Activated CD8-positive, alpha-beta memory T cell treated with anti-CD3 and anti-CD28 coated beads for 48 hours (primary cell): Measurements from ENCODE around the gene ATP11C.
"Not testable (repeated sequence)": the region's sequence is repeated elsewhere in the genome, so short reads cannot be mapped to it uniquely, and the experiment has no call there.

Source experiments
- DNase-seq, 3 experiments: peaks; one replicate each; pipeline ENCODE4 v3.0.0-alpha.2; 2020; ENCODE audit warnings: low read depth in 2 of 3, low spot score in 2 of 3

ATP11C gene

GRCh38 chrX:139862208-139862607 is 70.6 kb downstream of the ATP11C start:
- no peak for DNase-seq

GRCh38 chrX:139856826-139857225 is 76.0 kb downstream of the ATP11C start:
- DNase-seq: not testable (repeated sequence)

- DNase-seq: no peak
Measured at GRCh38 chrX:139851730-139852129, 81.1 kb downstream of the ATP11C start.

- no peak for DNase-seq
Measured at GRCh38 chrX:139850968-139851367, 81.9 kb downstream of the ATP11C start.

- DNase-seq: no peak
Measured at GRCh38 chrX:139844884-139845283, 88.0 kb downstream of the ATP11C start.

GRCh38 chrX:139844163-139844562 is 88.7 kb downstream of the ATP11C start:
- DNase-seq: no peak

- no peak for DNase-seq
Measured at GRCh38 chrX:139842326-139843185, 90.3 kb downstream of the ATP11C start.

GRCh38 chrX:139836335-139836734 is 96.5 kb downstream of the ATP11C start:
- DNase-seq: not testable (repeated sequence)

GRCh38 chrX:139834879-139835278 is 98.0 kb downstream of the ATP11C start:
- no peak for DNase-seq

GRCh38 chrX:139832718-139833309 is 100.0 kb downstream of the ATP11C start:
- no peak for DNase-seq

GRCh38 chrX:139831675-139832456 is 101.0 kb downstream of the ATP11C start:
- DNase-seq: no peak

GRCh38 chrX:139831017-139831416 is 101.8 kb downstream of the ATP11C start:
- no peak for DNase-seq

- DNase-seq: no peak
Measured at GRCh38 chrX:139828830-139829229, 104.0 kb downstream of the ATP11C start.

- no peak for DNase-seq
Measured at GRCh38 chrX:139828033-139828432, 104.8 kb downstream of the ATP11C start.

GRCh38 chrX:139826065-139827044 is 106.5 kb downstream of the ATP11C start:
- no peak for DNase-seq

GRCh38 chrX:139825618-139826017 is 107.2 kb downstream of the ATP11C start:
- DNase-seq: no peak

- no peak for DNase-seq
Measured at GRCh38 chrX:139823806-139824205, 109.0 kb downstream of the ATP11C start.

GRCh38 chrX:139820358-139820984 is 112.4 kb downstream of the ATP11C start:
- DNase-seq: no peak

GRCh38 chrX:139816204-139816603 is 116.6 kb downstream of the ATP11C start:
- no peak for DNase-seq

- DNase-seq: no peak
Measured at GRCh38 chrX:139815771-139816170, 117.1 kb downstream of the ATP11C start.
